COLO668 (cell line): ENCODE results near the gene ZNF609.
"Not testable (repeated sequence)": the region's sequence is repeated elsewhere in the genome, so short reads cannot be mapped to it uniquely, and the experiment has no call there.

ENCODE experiments used
- DNase-seq: peaks from one replicate; lab custom pipeline; 2025; ENCODE audit not compliant: unreplicated experiment; lab: John Stamatoyannopoulos, UW

The ZNF609 gene

DNA sequence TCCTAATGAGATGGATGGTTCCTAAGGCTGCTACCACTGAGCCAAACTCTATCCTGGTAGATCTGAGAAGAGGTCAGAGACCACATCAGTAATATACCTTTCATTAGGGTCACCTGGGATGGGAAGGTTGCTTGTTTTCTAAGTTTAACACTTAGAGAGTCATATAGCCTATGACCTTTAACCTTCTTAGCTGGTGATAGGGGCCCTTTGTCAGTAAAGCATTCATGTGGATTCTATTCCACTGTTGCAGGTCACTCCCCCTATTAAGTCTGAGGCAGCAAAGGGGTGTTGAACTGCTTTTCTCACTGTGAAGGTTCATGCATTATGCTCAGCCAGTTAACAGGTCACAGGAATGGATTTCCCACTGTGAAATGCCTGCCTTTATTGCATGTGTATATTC, 6.1 kb upstream of the ZNF609 start:
- DNase-seq, result no peak

GRCh38 chr15:64455961-64456371, 4.4 kb upstream of the ZNF609 start:
- DNase-seq, result no peak

DNA sequence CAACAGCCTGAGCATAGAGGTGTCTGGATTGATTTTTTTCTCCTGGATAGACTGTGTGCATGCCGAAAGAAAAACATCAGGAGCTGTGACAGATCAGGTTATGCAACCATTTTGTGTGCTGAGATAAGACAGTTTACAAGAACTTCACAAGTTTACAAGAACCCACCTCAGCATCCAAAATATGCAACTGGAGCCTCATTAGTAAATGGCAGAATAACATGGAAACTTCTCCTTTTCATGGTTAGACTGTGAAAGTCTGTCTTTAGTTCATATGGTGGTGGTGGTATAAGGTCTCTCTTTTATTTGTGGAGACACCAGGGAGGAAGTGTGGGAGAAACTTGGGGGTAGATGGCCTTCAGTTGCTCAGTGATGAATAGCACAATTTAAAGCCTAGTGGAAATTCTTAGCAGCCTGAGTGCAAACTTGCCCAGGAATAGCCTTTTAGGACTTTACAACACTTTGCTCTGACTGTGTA, 3.7 kb upstream of the ZNF609 start:
- DNase-seq, result no peak

DNA sequence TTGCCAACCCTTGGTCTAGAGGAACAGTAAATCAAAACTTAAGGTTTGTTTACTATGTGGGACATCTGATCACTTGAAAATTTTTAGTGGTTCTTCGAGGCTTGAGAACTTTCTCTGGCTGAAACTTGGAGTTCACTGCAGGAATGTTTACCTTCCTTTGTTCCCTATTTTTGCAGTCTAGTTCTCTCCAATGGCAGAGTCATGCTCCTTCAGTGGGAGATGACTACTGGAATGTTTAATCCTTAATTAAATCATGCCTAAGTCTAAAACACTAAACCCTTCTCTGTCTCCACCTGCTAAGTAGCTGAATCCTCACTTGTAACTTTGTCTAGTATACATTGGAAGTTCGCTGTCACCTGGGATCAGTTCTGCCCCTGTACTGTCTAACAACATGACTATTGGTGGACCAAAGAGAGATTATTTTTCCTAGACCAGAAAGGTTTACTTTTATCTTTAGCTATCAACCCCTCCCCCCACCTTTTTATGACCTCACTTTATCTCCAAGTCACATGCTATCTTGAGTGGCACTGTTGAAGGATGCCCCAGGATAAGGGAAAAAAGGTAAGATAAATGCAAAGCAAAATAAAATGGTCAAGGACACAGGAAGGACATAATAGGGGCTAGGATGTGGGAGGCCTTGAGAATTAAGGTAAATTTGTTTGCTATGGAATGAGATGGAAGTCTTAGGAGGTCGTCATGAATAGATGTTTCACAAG, 1.2 kb upstream of the ZNF609 start:
- DNase-seq, result no peak

- peak; percentile 43 for DNase-seq
Measured at GRCh38 chr15:64460724-64461720, 644 bp downstream of the ZNF609 start.

- peak; percentile 18 for DNase-seq
Measured at GRCh38 chr15:64461721-64462162, 1.4 kb downstream of the ZNF609 start.

DNA sequence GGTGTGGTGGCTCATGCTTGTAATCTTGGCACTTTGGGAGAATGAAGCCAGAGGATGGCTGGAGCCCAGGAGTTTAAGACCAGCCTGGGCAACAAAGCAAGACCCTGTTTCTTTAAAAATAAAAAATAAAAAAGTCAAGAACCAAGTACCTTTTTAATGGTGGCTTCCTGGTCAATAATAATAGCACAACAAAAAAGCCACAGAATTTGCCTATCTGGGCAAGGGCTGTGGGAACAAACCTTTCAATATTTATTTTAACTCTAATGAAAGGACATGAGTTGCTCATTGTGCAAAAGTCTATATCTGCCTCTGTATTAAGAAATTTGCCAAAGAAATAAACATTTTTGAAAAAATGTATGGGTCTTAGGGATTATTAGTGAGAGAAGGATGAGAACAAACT, 2.1 kb downstream of the ZNF609 start:
- DNase-seq, result no peak

DNA sequence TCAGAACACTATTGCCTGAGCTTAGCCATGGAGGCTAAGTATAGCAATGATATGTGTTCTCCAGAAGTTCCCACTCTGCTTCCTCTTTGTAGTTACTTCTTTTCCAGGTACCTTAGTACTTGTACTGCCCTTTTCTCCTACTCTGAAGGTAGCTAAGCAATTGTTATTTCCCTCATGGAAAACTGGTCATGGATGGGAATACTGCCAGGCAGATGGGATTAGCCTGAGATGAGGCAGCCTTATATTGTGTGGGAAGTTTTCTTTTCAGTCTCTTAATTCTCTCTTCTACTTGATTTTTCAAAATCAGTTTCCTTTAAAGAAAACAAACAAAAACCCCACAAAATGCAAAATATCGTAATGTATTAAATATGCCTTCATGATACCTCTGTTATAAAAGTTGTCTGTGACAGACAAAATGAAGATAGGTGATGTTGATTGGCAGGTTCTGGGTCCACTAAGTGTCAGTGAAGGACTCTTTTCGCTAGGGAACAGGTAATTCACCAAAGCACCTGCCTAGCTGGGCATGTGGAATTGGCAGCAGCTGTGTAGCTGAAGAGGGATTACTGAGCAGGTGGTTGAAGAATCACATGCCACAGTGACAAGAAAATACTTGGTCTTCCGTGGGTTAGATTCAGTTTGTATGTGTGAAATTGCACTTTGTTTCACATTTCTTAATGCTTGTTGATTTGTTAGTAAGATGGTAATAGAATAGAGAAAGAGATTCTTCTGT, 4.1 kb downstream of the ZNF609 start:
- peak; percentile 70 for DNase-seq

DNA sequence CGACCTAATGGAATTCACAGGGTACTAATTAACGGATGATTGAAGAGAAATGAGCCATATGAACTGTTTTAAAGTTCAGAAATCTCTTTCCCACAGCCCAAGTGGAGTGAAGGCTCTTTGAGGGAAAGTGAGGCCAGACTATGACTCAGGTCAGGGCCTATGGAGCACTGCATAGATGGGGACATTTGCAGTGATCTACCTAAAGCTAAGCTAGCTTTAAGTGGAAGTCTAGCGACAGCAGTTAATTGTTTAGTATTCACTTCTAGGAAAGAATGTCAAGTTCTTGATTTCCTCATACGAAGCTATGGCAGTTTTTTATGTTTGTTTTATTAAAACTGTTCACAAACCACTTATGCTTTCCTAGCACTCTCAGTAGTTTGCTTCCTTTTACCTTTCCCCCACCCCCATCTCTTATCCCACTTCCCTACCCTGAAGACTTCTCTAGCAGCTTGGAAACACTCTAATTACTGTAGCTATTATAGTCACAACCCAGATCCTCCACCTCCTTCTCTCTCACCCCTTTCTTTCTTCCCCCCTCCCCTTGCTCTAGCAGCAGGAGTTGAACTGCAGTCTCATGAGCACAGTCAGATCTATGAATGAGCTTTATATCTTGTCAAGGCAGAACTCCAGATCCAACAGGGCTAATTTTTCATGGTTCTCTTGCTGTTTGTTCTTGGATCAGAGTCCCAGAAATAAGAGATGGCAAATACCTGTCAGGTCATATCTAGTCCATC, 6.2 kb downstream of the ZNF609 start:
- DNase-seq, result no peak

DNA sequence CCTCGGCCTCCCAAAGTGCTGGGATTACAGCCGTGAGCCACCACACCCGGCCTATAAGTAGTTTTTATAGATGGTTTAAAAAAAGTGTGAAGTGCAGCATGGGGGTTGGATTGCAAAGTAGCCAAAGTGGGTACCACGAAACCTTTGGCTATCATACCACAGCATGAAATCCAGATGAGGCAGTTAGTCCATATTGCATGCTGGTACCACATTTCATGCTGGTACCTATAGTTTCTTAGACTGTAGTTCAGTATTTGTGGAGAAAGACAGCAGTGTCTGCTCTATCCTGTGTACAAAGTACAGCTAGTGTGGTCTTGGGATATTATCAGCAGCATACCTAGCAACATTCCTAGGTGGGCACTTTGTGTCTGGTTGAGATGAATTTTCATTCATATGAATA, 11.8 kb downstream of the ZNF609 start:
- no peak for DNase-seq

GRCh38 chr15:64474846-64475245, 14.5 kb downstream of the ZNF609 start:
- no peak for DNase-seq

DNA sequence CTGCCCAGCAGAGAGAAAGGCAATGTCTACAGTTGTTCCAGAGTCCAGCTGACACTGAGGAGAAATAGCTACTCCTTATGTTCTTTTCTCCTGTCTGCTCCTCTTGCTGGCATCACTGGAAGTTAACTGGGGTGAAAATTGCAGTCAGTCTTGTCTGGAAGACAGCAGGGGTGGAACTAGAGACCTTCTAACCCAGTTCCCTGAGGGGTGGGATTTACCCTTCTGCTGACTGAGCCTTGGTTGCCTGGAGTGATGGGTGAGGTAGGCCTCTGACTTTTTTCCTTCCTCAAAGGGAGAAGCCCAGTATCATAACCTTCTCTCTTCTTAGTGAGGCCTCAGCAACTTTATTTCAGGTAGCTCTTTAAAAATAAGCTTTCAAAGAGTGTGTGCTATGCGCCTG, 16.2 kb downstream of the ZNF609 start:
- DNase-seq, result no peak

- no peak for DNase-seq
Measured at GRCh38 chr15:64478863-64479262, 18.5 kb downstream of the ZNF609 start.

GRCh38 chr15:64480891-64481290, 20.5 kb downstream of the ZNF609 start:
- no peak for DNase-seq

DNA sequence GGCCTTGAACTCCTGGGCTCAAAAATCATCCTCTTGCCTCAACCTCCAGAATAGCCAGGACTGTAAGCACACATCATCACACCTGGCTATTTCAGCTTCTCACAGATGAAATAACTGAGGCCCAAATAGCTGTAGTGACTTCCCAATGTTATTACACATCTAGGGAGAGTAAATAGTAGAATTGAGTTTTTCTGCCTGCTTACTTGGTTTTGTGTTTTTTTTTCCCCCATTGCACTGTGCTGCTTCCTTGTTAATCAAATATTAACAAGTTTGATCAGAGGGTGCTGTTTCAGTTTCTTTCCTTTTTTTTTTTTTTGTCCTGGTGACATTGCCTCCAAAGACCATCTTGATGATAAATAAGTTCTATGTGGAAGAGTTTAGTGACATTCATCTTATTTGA, 23.4 kb downstream of the ZNF609 start:
- no peak for DNase-seq

GRCh38 chr15:64485796-64486195, 25.4 kb downstream of the ZNF609 start:
- DNase-seq, result no peak

- no peak for DNase-seq
Measured at GRCh38 chr15:64490598-64491259, 30.4 kb downstream of the ZNF609 start.

- DNase-seq, result no peak
Measured at GRCh38 chr15:64493641-64494040, 33.3 kb downstream of the ZNF609 start.

- DNase-seq, result not testable (repeated sequence)
Measured at GRCh38 chr15:64495968-64496367, 35.6 kb downstream of the ZNF609 start.
